ENCODE data around the gene LIMS1. TPM values are rescaled to one million over a fixed set of nuclear protein-coding genes. Genes with fewer than 3 reads are reported as not detected.
"Not testable (repeated sequence)": the region's sequence is repeated elsewhere in the genome, so short reads cannot be mapped to it uniquely, and the experiment has no call there.

LIMS1 gene
- total RNA-seq, 2 experiments from 2014 or later = 18.5 to 21.3 TPM

DNA sequence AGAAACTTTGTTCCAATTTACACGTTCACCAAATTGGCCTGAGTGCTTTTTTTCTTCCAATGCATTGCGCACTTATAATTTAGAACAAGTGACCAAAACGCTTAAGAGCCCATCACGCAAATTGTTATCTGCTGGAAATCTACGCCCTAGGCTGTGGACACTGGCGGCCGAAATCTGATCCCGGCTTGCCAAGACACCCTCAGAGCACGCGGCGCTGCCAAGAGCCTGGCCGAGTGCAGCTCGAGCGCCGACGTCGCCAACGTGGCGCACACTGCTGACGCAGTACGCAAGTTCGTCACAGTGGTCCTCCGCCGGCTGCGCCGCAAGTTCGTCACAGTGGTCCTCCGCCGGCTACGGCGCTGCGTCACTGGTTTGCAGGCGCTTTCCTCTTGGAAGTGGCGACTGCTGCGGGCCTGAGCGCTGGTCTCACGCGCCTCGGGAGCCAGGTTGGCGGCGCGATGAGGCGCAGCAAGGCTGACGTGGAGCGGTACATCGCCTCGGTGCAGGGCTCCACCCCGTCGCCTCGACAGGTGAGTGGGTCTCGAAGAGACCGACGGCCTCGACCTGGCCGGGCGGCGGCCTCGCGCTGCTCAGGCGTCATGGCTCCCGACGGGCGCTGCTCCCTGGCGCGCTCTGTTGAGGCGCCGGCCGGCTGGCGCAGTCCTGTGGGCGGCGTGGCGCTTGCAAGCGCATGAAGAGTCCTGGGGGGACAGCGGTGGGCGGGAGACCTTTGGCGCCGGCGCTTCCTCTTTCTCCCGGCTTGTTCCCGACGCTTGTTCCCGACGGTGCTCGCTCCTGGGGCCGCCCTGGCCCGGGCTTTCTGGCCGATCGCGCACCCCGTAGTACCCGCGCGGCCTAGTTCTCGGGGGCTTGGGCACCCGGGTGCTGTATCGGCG is 185.1 kb downstream of the LIMS1 start, which contains the start of gene RANBP2:
RANBP2 (plus strand) TSS at position 334 of the 896 bp plus-strand sequence; CDS start at position 459, 125 bp downstream.
- no peaks in the 10 kb centered on the region for H3K27me3 ChIP-seq (ENCODE audit: control insufficient read depth in 1 of 2, insufficient read depth in 2 of 2, low read length in 2 of 2)
- no peaks in the 10 kb centered on the region for H3K9me3 ChIP-seq (ENCODE audit: control insufficient read depth in 1 of 2, insufficient read depth in 1 of 2, low read length in 2 of 2)
- H3K36me3 ChIP-seq (ENCODE audit: insufficient read depth, low read length) = no peaks in the 10 kb centered on the region
- peak within 1 kb of the TSS; percentile 69 for H3K4me3 ChIP-seq (ENCODE audit: low read length)
- intact Hi-C loops (cut with DNase I, micrococcal nuclease) = loop anchor here (2.0 to 10.0 kb wide), 8 partner anchors 65 to 1488 kb away; partner anchors contain the start of genes CCDC138 (in 1 of the 2), GCC2 (in 1 of the 2), LIMS1 (in 1 of the 2) and NPHP1 (in 1 of the 2)
- ChIA-PET CTCF (no interaction called here), POLR2A (interaction anchor here (0.5 to 2.0 kb wide), 7 partner anchors 35 to 312 kb away, joined by 3 to 5 read pairs (median 3); partner anchors contain the start of genes GCC2 and LIMS1)
- peaks cover 26% of the 10 kb centered on the region for H3K4me1 Mint-ChIP-seq (ENCODE audit: low read depth)
- peaks cover 9% of the 10 kb centered on the region for H3K36me3 Mint-ChIP-seq (ENCODE audit: low read depth)
- DNase-seq (peak; percentile 84 to 99 (median 92)), ATAC-seq (ENCODE audit: poor library complexity) (peak; percentile 88)
- no peaks in the 10 kb centered on the region for H3K27me3 Mint-ChIP-seq
- H3K27ac ChIP-seq (ENCODE audit: low read depth in 1 of 2, low read length in 2 of 2) = peak within 1 kb of the TSS; percentile 87 to 88
- peak within 1 kb of the TSS; percentile 98 for H3K27ac Mint-ChIP-seq
- TF ChIP-seq, protein P1, sequence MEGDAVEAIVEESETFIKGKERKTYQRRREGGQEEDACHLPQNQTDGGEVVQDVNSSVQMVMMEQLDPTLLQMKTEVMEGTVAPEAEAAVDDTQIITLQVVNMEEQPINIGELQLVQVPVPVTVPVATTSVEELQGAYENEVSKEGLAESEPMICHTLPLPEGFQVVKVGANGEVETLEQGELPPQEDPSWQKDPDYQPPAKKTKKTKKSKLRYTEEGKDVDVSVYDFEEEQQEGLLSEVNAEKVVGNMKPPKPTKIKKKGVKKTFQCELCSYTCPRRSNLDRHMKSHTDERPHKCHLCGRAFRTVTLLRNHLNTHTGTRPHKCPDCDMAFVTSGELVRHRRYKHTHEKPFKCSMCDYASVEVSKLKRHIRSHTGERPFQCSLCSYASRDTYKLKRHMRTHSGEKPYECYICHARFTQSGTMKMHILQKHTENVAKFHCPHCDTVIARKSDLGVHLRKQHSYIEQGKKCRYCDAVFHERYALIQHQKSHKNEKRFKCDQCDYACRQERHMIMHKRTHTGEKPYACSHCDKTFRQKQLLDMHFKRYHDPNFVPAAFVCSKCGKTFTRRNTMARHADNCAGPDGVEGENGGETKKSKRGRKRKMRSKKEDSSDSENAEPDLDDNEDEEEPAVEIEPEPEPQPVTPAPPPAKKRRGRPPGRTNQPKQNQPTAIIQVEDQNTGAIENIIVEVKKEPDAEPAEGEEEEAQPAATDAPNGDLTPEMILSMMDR (IDR thresholded peaks at IDR 0.05) = no peak
- H3K4me3 Mint-ChIP-seq = peak within 1 kb of the TSS; percentile 98
- H3K4me1 ChIP-seq (ENCODE audit: insufficient read depth, low read length) = peaks cover 22% of the 10 kb centered on the region
- H3K9me3 Mint-ChIP-seq = no peaks in the 10 kb centered on the region

GRCh38 chr2:108726048-108726447 is 191.8 kb downstream of the LIMS1 start:
- H3K9me3 ChIP-seq (ENCODE audit: control insufficient read depth in 1 of 2, insufficient read depth in 1 of 2, low read length in 2 of 2); H3K4me3 ChIP-seq (ENCODE audit: low read length); H3K27ac Mint-ChIP-seq; H3K27me3 ChIP-seq (ENCODE audit: control insufficient read depth in 1 of 2, insufficient read depth in 2 of 2, low read length in 2 of 2); ATAC-seq (ENCODE audit: poor library complexity); POLR2A ChIA-PET; H3K27ac ChIP-seq (ENCODE audit: low read depth in 1 of 2, low read length in 2 of 2); intact Hi-C loops (cut with DNase I, micrococcal nuclease); H3K36me3 ChIP-seq (ENCODE audit: insufficient read depth, low read length); H3K9me3 Mint-ChIP-seq; CTCF ChIA-PET; DNase-seq; H3K27me3 Mint-ChIP-seq: not testable (repeated sequence)
- Mint-ChIP-seq H3K4me3 (peak overlapping the region; percentile 1), H3K36me3 (ENCODE audit: low read depth) (peaks cover 29% of the 10 kb centered on the region), H3K4me1 (ENCODE audit: low read depth) (peaks cover 40% of the 10 kb centered on the region)
- H3K4me1 ChIP-seq (ENCODE audit: insufficient read depth, low read length) = peaks cover 15% of the 10 kb centered on the region

- CTCF ChIA-PET; H3K9me3 ChIP-seq (ENCODE audit: control insufficient read depth in 1 of 2, insufficient read depth in 1 of 2, low read length in 2 of 2); ATAC-seq (ENCODE audit: poor library complexity); H3K4me3 ChIP-seq (ENCODE audit: low read length); intact Hi-C loops (cut with DNase I, micrococcal nuclease); DNase-seq; H3K9me3 Mint-ChIP-seq; H3K27me3 Mint-ChIP-seq; H3K27ac ChIP-seq (ENCODE audit: low read depth in 1 of 2, low read length in 2 of 2); H3K4me1 Mint-ChIP-seq (ENCODE audit: low read depth); H3K27me3 ChIP-seq (ENCODE audit: control insufficient read depth in 1 of 2, insufficient read depth in 2 of 2, low read length in 2 of 2); H3K4me1 ChIP-seq (ENCODE audit: insufficient read depth, low read length); H3K4me3 Mint-ChIP-seq; H3K27ac Mint-ChIP-seq; POLR2A ChIA-PET: not testable (repeated sequence)
- H3K36me3 ChIP-seq (ENCODE audit: insufficient read depth, low read length) = peaks cover 25% of the 10 kb centered on the region
- peaks cover 63% of the 10 kb centered on the region for H3K36me3 Mint-ChIP-seq (ENCODE audit: low read depth)
Observed at GRCh38 chr2:108734656-108735055, 200.4 kb downstream of the LIMS1 start.

Other genes with a start within 250 kb of the LIMS1 start
- not detected for gene SULT1C2, start 245.6 kb upstream of the LIMS1 start, total RNA-seq
- gene SULT1C4, start 156.5 kb upstream of the LIMS1 start, total RNA-seq = not detected
- gene GCC2, start 85.3 kb upstream of the LIMS1 start, total RNA-seq = 100 to 1,000 TPM; 134 to 141 TPM
- gene RANBP2, start 185.0 kb downstream of the LIMS1 start, total RNA-seq = 100 to 1,000 TPM; 182 to 186 TPM